CD4-positive, alpha-beta T cell treated with Interleukin-15 for 1 hour (primary cell): ENCODE results near the gene LDHD.

Source experiments
- DNase-seq: peaks from one replicate; pipeline ENCODE4 v3.0.0-alpha.2; 2020

LDHD gene

GRCh38 chr16:75079346-75079926 lies 37.1 kb downstream of the LDHD start:
- no peak for DNase-seq

DNA sequence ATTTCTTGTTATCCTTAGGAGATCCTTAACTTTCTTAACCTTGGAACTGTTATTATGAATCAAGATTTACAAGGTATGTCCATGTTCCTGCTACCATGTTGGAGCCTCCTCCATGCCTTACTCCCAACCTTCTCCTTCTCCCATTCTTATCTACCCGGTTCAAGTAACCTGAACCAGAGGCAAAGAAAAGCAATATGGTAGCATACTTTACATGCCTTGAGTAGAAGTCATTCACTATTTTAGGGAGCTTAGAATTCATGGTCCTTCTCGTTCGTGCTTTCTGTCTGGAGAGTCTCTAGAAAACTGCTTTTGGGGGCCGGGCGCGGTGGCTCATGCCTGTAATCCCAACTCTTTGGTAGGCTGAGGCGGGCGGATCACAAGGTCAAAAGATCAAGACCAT lies 37.7 kb downstream of the LDHD start:
- no peak for DNase-seq

DNA sequence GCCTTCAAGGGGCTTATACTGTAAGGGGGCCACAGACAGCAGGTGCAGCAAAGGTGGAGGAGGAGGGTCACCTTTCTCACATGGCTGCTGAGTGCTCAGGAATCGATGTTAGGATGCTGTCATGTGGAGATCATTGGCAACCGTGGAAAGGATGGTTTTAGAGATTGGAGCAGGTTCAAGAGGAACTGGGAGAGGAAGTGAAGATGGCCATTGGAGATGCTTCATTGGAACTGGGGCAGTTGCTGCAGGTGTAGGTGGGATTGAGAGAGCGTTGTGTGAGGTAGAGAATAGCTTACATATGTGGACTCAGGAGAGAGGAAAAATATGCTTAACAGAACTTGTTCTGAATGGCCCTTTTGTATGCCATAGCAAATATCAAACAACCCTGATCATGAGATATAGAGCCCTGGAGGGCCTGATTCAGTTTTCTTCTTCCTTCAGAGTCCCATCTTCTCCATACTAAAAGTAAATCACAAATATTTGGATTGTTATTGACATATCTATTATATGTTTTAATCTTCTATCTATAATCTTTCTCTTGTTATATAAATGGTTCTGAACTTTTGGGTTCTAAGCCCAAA lies 40.8 kb downstream of the LDHD start:
- DNase-seq = no peak

DNA sequence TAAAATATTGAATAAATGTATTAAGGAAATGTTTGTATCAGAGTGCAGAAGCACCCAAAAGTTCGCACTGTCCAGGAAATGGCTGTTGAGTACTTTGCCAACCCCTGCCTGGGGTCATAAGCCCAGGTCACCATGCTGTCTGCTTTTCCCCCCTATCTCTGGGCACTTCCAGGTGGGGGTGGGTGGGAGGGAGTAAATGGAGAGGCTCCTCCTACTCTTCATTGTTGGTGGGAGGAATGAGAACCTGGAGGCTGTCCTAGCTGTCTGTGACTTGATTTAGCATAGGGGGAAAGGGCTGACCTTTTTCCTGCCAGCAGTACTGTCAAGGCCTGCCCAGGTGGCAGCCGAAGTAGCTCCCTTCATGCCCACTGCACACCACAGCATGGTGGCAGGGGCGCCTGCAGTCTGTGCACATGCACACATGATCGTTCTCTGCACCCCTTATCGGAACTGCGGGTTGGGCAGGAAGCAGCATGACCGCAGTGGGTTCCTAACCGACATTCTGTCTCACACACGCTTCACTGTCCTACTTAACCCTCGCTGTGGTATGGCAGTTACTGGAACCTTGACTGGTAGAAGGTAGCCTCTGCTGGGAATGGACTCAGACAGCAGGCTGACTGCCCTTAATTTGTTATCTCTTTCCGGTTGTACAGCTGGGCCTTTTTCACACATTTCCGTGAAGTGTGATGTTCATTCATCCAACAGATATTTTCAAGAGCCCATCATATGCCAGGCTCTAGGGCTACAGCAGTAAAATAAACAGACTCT lies 41.5 kb downstream of the LDHD start:
- peak; percentile 89 for DNase-seq

GRCh38 chr16:75074304-75074793 lies 42.2 kb downstream of the LDHD start:
- no peak for DNase-seq

GRCh38 chr16:75073545-75074303 lies 42.9 kb downstream of the LDHD start:
- DNase-seq = no peak

DNA sequence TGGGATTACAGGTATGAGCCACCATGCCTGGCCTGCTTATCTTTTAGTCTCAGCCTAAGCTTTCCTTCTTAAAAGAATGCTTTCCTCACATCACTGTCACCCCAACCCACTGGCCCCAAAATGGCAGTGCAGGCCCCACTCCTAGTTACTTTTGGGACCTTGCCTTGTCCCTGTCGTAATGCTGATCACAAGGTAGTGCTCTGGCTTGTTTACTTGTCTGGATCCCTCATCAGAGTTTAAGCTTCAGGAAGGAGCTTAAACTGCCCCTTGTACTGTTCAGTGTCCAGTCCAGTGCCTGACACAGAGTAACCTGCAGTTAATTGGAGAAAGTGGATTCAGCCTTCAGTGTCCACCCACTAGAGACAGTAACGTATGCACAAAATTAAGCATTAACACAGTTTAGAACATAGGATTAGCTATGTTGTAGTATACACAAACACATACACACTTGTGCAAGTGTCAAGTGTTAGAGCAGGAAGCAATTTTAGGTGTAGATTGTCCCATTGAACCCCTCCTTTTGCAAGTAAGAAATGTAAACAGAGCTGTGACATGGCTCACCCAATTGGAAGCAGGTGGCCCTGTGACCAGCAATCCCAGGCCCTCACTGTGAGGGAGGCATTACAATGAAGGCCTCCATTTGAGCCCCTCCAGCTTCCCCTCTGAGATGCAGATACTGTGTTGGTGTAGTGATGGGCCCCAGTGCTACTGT lies 44.2 kb downstream of the LDHD start:
- DNase-seq = no peak

DNA sequence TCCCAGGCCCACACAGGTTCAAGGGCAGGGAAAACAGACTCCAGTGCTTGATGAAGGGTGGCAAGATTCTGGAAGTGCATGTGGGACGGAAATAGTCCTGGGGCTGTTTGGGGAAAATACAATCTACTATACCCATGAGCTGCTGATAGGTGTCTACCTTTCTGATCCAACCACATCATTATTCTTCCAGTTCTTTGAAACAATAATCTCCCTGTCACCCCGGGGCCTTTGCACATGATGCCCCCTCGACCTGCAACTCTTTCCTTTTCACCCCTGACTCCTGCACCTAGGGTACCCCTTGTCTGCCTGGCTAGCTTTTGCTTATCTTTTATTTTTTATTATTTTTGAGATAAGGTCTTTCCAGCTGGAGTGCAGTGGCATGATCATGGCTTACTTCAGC lies 45.0 kb downstream of the LDHD start:
- DNase-seq = no peak

DNA sequence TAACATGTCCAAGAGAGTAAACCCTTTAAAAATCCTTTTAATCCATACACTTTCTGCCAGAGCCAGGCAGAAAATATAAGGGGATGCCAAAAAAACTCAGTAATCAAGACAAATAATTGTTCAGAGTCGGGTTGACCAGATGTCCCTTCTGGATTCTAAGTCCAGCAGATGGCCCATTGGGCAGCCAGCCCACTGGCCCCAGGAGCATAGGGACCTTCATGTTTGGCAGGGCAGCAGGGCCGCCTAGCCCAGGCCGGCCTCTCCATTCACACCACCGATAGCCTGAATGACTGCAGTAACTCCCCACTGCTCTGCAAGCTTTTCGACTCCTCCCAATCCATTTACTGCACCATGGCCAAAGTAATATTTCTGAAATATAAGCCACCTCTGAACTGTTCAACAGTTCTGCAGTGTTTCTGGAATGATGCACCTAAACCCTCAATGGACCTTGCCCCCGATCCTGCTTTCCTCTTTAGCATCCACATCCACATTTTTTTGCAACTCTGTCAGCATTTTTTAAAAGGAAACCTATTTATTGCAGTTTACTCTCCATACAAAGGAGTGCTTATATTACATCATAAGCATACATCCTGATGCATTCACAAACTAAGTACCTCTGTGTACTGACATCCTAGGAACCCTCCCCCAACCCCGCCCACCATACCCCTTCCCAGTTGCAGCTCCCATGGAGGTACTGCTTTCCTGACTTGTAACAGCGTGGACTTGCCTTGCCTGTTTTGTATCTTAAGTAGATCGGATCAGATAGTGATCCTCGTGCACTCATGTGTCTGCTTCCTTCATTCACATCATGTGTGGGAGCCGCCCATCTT lies 46.4 kb downstream of the LDHD start:
- DNase-seq = no peak

DNA sequence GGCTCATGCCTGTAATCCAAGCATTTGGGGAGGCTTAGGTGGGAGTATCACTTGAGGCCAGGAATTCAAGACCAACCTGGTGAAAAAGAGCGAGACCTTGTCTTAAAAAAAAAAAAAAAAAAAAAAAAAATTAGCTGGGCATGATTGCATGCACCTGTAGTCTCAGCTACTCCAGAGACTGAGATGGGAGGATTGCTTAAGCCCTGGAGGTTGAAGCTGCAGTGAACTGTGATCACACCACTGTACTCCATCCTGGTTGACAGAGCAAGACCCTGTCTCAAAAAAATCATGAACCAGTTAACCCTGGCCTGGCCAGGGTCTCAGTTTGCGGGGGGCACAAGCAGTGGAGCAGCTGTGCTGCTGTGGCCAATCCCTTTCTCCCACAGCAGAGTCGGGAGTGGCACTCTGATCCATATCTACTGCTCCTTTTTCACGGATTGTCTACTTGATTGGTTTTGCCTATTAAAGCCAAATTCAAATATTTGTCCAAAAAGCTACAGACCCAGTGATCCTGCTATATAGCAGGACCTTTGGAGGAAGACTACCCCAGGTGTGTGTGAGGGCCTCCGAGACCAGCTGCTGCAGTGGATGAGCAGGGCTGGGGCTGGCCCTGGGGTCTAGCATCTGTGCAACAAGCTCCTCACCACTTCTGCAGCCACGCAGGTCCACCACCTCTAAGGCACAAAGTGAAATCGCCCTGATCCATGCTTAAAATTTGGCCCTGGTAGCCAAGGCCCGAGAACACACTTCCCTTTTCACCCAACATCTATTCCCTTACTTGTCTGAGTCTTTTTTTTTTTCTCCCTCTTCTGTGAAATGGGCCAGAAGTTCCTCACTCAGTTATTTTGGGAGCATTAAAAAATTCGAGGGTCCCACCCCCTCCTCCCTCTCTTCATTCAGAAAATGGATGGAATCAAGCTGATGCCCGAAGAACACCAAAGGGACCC lies 48.2 kb downstream of the LDHD start:
- DNase-seq = no peak

DNA sequence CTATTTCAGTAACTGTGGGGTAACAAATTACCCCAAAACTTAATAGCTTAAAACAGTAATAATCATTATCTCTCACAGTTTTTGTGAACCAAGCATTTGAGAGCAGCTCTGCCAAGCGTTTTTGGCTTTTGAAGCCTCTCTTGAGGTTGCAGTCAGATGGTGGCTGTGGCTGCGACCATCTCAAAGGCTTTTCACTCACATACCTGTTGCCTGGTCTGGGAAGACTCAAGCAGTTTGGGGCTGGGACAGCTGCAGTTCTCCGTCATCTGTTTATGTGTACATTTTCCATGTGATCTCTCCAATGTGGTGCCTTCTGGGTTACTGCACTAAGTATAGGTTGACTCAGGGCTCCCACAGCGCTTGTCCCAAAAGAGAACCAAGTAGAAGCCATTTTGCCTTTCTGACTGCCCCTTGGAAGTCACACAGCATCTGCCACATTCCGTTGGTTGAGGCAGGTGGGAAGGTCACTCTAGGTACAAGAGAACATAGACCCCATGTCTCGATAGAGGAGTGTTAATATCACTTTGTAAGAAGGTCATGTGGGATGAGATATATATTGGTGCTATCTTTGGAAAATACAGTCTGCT lies 49.6 kb downstream of the LDHD start:
- no peak for DNase-seq

- no peak for DNase-seq
Measured at GRCh38 chr16:75065521-75066149, 50.9 kb downstream of the LDHD start.

DNA sequence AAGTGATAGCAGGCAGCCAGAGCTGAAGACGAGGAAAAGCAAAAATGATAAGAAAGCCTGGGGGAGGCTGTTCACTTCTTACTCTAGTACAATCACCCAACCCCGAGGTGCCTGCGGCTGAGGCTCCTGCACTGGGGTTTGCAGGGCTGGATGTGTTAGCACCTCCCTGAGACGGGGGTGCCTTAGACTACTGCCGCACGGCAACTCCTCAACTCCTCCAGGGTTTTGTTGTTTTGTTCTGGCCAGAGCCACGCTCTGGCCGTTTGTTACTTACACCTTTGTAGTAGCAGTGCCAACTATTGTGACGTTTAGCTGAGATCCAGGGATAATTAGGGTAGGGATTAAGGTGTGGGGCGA lies 51.5 kb downstream of the LDHD start:
- peak; percentile 39 for DNase-seq

DNA sequence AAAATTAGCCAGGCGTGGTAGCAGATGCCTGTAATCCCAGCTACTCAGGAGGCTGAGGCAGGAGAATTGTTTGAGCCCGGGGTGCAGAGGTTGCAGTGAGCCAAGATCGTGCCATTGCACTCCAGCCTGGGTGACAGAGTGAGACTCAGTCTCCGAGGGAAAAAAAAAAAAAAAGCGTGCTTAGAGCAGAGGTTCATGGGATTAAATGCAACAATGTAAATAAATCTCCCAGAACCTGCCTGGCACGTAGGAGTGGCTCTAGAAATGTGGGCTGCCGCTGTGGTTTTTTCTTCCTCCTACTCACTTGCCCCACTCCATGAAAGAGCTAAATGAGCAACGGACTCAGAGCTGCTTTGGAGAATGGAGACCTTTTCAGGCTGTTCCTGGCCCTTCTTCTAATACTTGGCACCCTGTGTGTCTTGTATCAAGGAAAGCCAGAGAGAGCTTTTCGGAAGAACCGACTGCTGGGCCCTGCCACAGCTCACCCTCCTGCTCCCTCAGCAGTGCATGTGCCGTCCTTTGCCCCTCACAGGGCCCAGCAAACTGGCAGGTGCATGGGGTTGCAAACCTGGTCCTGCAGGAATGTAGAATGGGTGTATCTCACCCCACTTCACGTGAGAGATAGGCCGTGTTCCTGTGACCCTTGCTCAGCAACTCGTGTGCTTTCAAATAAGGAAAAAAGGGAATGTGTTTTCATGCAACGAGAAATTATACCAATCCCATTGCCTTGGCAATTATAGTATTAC lies 52.0 kb downstream of the LDHD start:
- no peak for DNase-seq

GRCh38 chr16:75063549-75064088 lies 53.0 kb downstream of the LDHD start:
- DNase-seq = no peak

- no peak for DNase-seq
Measured at GRCh38 chr16:75062976-75063346, 53.6 kb downstream of the LDHD start.

DNA sequence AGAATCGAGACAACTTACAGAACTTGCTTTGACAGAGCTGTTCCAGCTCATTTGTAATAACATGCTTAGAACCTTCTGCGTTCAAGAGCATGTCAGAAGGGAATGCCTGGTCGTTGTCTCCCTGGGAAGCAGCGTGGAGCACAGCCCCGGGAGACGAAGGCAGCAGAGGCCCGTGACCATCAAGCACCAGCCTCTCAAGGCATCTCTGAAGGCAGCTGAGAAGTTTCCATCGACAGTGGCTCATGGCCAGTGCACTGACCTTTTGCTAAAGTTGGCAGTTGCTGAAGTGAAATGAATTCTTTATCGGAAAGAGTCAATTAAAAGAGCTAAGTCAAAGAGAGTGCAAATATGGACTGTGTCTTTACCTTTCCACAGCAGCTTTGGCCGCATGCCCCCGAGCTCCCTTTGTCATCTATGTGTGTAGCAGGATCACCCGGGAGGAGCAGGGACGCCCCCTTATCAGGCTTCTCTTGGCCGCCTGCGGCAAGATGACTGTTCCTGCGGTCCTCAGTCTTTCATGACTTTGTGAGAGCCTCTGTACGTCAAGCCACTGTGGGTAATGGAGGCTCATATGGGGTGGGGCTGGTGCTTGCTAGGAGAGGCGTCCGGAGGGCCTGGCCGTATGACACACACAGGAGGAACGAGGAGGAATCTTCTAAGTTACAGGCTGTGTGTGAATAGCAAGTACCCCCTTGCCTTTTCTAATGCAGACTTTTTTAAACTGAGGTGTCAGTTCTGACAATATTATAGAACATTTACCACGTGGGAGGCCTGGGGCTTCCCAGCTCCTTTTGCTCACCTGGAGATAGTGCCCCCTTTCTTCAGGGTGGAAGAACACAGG lies 54.2 kb downstream of the LDHD start:
- no peak for DNase-seq
